Astrocyte (in vitro differentiated cells and primary cell): ENCODE results near the gene SC5D. TPM values are rescaled to one million over a fixed set of nuclear protein-coding genes. Genes with fewer than 3 reads are reported as not detected.

Source experiments
- DNase-seq: peaks from one replicate; pipeline ENCODE4 v3.0.0-alpha.2; 2010; ENCODE audit warnings: low read depth
- FAIRE-seq: peaks from 2 replicates; lab custom pipeline; 2011; peaks lifted over from hg19 to GRCh38; lab: Jason Lieb, UNC
- H2AFZ ChIP-seq: 2 replicates; pipeline ENCODE4 v1.6.0; 2012; ENCODE audit warnings: low read depth, low read length, inconsistent platforms
- H3K27ac ChIP-seq: 2 replicates; pipeline ENCODE4 v1.5.1; 2011; ENCODE audit warnings: low read depth, low read length, inconsistent platforms
- H3K27me3 ChIP-seq: 2 replicates; pipeline ENCODE4 v1.6.0; 2011; ENCODE audit warnings: low read length, inconsistent platforms; ENCODE audit not compliant: insufficient read depth
- H3K36me3 ChIP-seq: 2 replicates; pipeline ENCODE4 v1.5.1; 2011; ENCODE audit warnings: low read length, inconsistent platforms; ENCODE audit not compliant: insufficient read depth
- H3K4me1 ChIP-seq: 2 replicates; pipeline ENCODE4 v1.5.1; 2011; ENCODE audit warnings: low read length, inconsistent platforms; ENCODE audit not compliant: insufficient read depth
- H3K4me2 ChIP-seq: 2 replicates; pipeline ENCODE4 v1.6.0; 2012; ENCODE audit warnings: low read length, inconsistent platforms
- H3K4me3 ChIP-seq: 2 replicates; pipeline ENCODE4 v1.5.1; 2011; ENCODE audit warnings: low read depth, mild to moderate bottlenecking, low read length, inconsistent platforms; ENCODE audit not compliant: insufficient read depth
- H3K79me2 ChIP-seq: 2 replicates; pipeline ENCODE4 v1.6.0; 2012; ENCODE audit warnings: mild to moderate bottlenecking, low read length, inconsistent platforms; ENCODE audit not compliant: insufficient read depth
- H3K9ac ChIP-seq: 2 replicates; pipeline ENCODE4 v1.6.0; 2012; ENCODE audit warnings: mild to moderate bottlenecking, low read length, inconsistent platforms
- H3K9me3 ChIP-seq: 2 replicates; pipeline ENCODE4 v1.5.1; 2012; ENCODE audit warnings: low read depth, mild to moderate bottlenecking, low read length, inconsistent platforms; ENCODE audit not compliant: insufficient read depth
- H4K20me1 ChIP-seq: 2 replicates; pipeline ENCODE4 v1.6.0; 2012; ENCODE audit warnings: low read length, inconsistent platforms; ENCODE audit not compliant: insufficient read depth
- H3K27ac Mint-ChIP-seq: one replicate; pipeline ENCODE4 v1.8.0; 2021; ENCODE audit warnings: mild to moderate bottlenecking, mixed read lengths; ENCODE audit not compliant: unreplicated experiment
- H3K27me3 Mint-ChIP-seq: one replicate; pipeline ENCODE4 v1.8.0; 2021; ENCODE audit warnings: low read depth, mixed read lengths; ENCODE audit not compliant: unreplicated experiment
- H3K36me3 Mint-ChIP-seq: one replicate; pipeline ENCODE4 v1.8.0; 2021; ENCODE audit warnings: low read depth, mixed read lengths; ENCODE audit not compliant: unreplicated experiment
- H3K4me1 Mint-ChIP-seq: one replicate; pipeline ENCODE4 v1.8.0; 2021; ENCODE audit warnings: low read depth, mixed read lengths; ENCODE audit not compliant: unreplicated experiment
- H3K4me3 Mint-ChIP-seq: one replicate; pipeline ENCODE4 v1.8.0; 2021; ENCODE audit warnings: mild to moderate bottlenecking, moderate library complexity, mixed read lengths; ENCODE audit not compliant: unreplicated experiment
- H3K9me3 Mint-ChIP-seq: one replicate; pipeline ENCODE4 v1.8.0; 2021; ENCODE audit warnings: mild to moderate bottlenecking, mixed read lengths; ENCODE audit not compliant: unreplicated experiment
- CTCF ChIP-seq: IDR thresholded peaks from 2 replicates; pipeline ENCODE4 v1.5.1; 2011; ENCODE audit warnings: low read depth, mild to moderate bottlenecking, inconsistent platforms, low read length, moderate library complexity; ENCODE audit not compliant: insufficient read depth
- EZH2 ChIP-seq: IDR thresholded peaks from 2 replicates; pipeline ENCODE4 v1.6.1; 2012; ENCODE audit warnings: mild to moderate bottlenecking, low read length, inconsistent platforms; ENCODE audit not compliant: insufficient read depth
- total RNA-seq: library from RNA; stranded (reverse); gene quantifications from 2 replicates; pipeline ENCODE4 v1.2.1, GENCODE V29; 2021

The SC5D gene
- total RNA-seq, 1 donor from 2014 or later = 81.8 TPM

- H4K20me1 ChIP-seq = no peaks in the 10 kb centered on the region
- no peak overlapping the region for H3K27ac Mint-ChIP-seq
Measured at GRCh38 chr11:121330614-121331435, 38.3 kb downstream of the SC5D start.

DNA sequence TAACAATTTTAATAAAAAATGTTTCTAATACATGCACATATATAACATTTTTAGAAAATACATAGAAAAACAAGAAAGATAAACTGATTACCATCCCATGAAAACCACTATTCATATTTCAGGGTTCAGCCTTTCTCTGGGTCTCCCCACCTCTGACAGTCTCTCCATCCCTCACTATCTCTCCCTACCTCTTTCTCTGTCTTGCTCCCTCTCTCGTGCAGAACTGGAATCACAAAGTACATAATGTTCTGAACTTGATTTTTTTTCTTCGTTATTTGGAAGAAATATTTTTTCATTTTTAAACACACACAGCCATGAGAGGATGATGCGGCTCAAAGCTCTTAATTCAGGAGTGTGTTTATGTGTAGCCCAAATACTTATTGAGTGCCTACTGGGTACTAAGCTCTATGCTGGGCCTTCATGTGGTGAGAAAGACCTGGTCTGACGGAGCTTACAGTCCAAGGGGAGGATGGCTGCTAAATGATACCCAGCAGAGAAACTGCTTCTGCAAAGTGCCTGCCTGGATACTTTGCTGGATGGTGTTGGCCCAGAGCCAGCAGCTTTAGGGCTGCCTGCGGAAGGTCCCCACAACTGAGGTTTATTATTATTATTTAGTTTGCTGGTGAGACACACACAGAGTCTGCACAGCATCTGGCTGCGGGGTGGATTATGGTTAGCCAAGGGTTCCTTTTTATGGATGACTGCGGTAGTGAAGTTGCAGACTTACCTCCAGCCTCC is 42.6 kb downstream of the SC5D start:
- Histone ChIP-seq H3K27me3 (peaks cover 13% of the 10 kb centered on the region), H4K20me1 (no peaks in the 10 kb centered on the region), H2AFZ (no peak overlapping the region), H3K27ac (no peak overlapping the region), H3K36me3 (no peaks in the 10 kb centered on the region), H3K4me1 (no peaks in the 10 kb centered on the region), H3K4me3 (no peak overlapping the region), H3K79me2 (no peaks in the 10 kb centered on the region), H3K9me3 (no peaks in the 10 kb centered on the region), H3K4me2 (no peak overlapping the region), H3K9ac (no peak overlapping the region)
- no peaks in the 10 kb centered on the region for H3K4me1 Mint-ChIP-seq
- no peak for FAIRE-seq
- H3K27ac Mint-ChIP-seq = no peak overlapping the region
- no peaks in the 10 kb centered on the region for H3K36me3 Mint-ChIP-seq
- H3K9me3 Mint-ChIP-seq = no peaks in the 10 kb centered on the region
- no peak overlapping the region for H3K4me3 Mint-ChIP-seq
- peaks cover 20% of the 10 kb centered on the region for H3K27me3 Mint-ChIP-seq
- TF ChIP-seq CTCF = no peak
- no peak for DNase-seq

More at GRCh38 chr11:121330614-121331435, 38.3 kb downstream of the SC5D start:
- H3K27ac ChIP-seq = no peak overlapping the region
- peaks cover 14% of the 10 kb centered on the region for H3K27me3 ChIP-seq
- peaks cover 5% of the 10 kb centered on the region for H3K27me3 Mint-ChIP-seq
- FAIRE-seq (no peak), DNase-seq (no peak)
- H3K4me1 ChIP-seq = no peaks in the 10 kb centered on the region
- TF ChIP-seq CTCF (no peak), EZH2 (no peak)
- no peaks in the 10 kb centered on the region for H3K36me3 Mint-ChIP-seq
- no peaks in the 10 kb centered on the region for H3K79me2 ChIP-seq
- no peaks in the 10 kb centered on the region for H3K9me3 ChIP-seq
- H3K9ac ChIP-seq = no peak overlapping the region
- no peaks in the 10 kb centered on the region for H3K4me1 Mint-ChIP-seq
- no peaks in the 10 kb centered on the region for H3K9me3 Mint-ChIP-seq
- no peak overlapping the region for H3K4me3 ChIP-seq
- H2AFZ ChIP-seq = no peak overlapping the region
- no peaks in the 10 kb centered on the region for H3K36me3 ChIP-seq
- no peak overlapping the region for H3K4me3 Mint-ChIP-seq
- H3K4me2 ChIP-seq = no peak overlapping the region
